AG10803 (cell line): ENCODE measurements around the gene ACOT13.
A peak's percentile ranks its signal among the peaks of the same experiment; 100 is the strongest.

Experiments used
- DNase-seq: peaks from one replicate; pipeline ENCODE4 v3.0.0; 2010; ENCODE audit warnings: low read depth
- H3K4me3 ChIP-seq: 2 replicates; pipeline ENCODE4 v1.5.1; 2011; ENCODE audit warnings: mild to moderate bottlenecking, low read length, control low read depth
- CTCF ChIP-seq: conservative IDR thresholded peaks from 2 replicates; pipeline ENCODE4 v1.5.1; 2011; ENCODE audit warnings: mild to moderate bottlenecking, low read length, control low read depth, inconsistent platforms

ACOT13 gene

GRCh38 chr6:24666641-24667377, at the start of gene ACOT13, which contains the start of gene TDP2:
ACOT13 (plus strand) TSS chr6:24667077; CDS start chr6:24667264, 187 bp downstream.
TDP2 (minus strand) TSS chr6:24666899; CDS start chr6:24666862, 37 bp downstream.
- DNase-seq = peak; percentile 96
- peak within 1 kb of the TSS; percentile 100 for H3K4me3 ChIP-seq
- peak; percentile 61 for TF ChIP-seq CTCF

- no peak overlapping the region for H3K4me3 ChIP-seq
- DNase-seq = no peak
- TF ChIP-seq CTCF = no peak
Observed at GRCh38 chr6:24619661-24620060, 47.2 kb upstream of the ACOT13 start.

GRCh38 chr6:24620637-24621036, 46.2 kb upstream of the ACOT13 start:
- no peak overlapping the region for H3K4me3 ChIP-seq
- no peak for DNase-seq
- no peak for TF ChIP-seq CTCF

- no peak for TF ChIP-seq CTCF
- no peak overlapping the region for H3K4me3 ChIP-seq
- DNase-seq = no peak
Observed at GRCh38 chr6:24621626-24622289, 45.1 kb upstream of the ACOT13 start.

GRCh38 chr6:24630856-24631505, 35.9 kb upstream of the ACOT13 start:
- TF ChIP-seq CTCF = no peak
- DNase-seq = no peak

GRCh38 chr6:24631671-24632070, 35.2 kb upstream of the ACOT13 start:
- no peak for TF ChIP-seq CTCF
- no peak for DNase-seq
- no peak overlapping the region for H3K4me3 ChIP-seq

More at GRCh38 chr6:24630856-24631505, 35.9 kb upstream of the ACOT13 start:
- no peak overlapping the region for H3K4me3 ChIP-seq
